IPS-20b (cell line): ENCODE results near the gene STRIT1.

Source experiments
- H3K27ac ChIP-seq: one replicate; pipeline ENCODE4 v1.5.1; 2013; ENCODE audit warnings: low read length
- H3K27me3 ChIP-seq: 2 replicates; pipeline ENCODE4 v1.6.1; 2013; ENCODE audit warnings: mild to moderate bottlenecking, low read length, inconsistent platforms; ENCODE audit not compliant: insufficient read depth
- H3K36me3 ChIP-seq: 2 replicates; pipeline ENCODE4 v1.6.1; 2013; ENCODE audit warnings: low read depth, mild to moderate bottlenecking, inconsistent platforms, low read length, moderate library complexity; ENCODE audit not compliant: insufficient read depth
- H3K4me1 ChIP-seq: 2 replicates; pipeline ENCODE4 v1.6.1; 2013; ENCODE audit warnings: mild to moderate bottlenecking, control low read depth, inconsistent platforms, low read length, moderate library complexity; ENCODE audit not compliant: insufficient read depth
- H3K4me3 ChIP-seq: 2 replicates; pipeline ENCODE4 v1.5.1; 2013; ENCODE audit warnings: mild to moderate bottlenecking, low read length, inconsistent platforms
- H3K9ac ChIP-seq: 2 replicates; pipeline ENCODE4 v1.6.1; 2013; ENCODE audit warnings: low read depth, mild to moderate bottlenecking, inconsistent platforms, low read length, moderate library complexity
- H3K9me3 ChIP-seq: 2 replicates; pipeline ENCODE4 v1.6.1; 2013; ENCODE audit warnings: mild to moderate bottlenecking, low read depth, low read length, inconsistent platforms; ENCODE audit not compliant: insufficient read depth

The STRIT1 gene

GRCh38 chr3:155293516-155293915, at the start of gene STRIT1:
Gene STRIT1, minus strand, starts transcription at chr3:155293683.
- Histone ChIP-seq H3K27ac (no peak within 1 kb of the TSS), H3K9me3 (peaks cover 16% of the 10 kb centered on the region), H3K4me1 (no peaks in the 10 kb centered on the region), H3K27me3 (no peaks in the 10 kb centered on the region), H3K4me3 (no peak within 1 kb of the TSS), H3K36me3 (no peaks in the 10 kb centered on the region), H3K9ac (no peak within 1 kb of the TSS)

DNA sequence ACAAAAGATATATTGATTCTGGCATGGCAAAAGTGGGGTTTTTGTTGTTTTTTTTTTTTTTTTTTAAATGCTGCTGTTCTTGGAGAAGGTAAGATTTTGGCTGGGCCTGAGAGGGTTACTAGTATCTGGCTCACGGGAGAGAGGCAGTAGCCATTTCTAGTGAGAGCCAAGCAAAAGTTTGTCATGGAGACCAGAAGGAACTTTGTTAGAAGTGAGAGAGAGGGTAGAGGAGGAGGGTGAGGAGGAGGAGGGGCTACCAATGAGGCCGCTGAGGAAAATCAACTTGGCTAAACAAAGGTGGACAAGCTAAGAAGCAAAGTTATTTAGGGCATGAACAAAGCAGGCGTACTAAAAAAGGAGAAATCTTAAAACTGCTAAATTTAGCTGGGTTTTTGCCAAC, 48.9 kb upstream of the STRIT1 start:
- no peak overlapping the region for H3K27ac ChIP-seq
- no peak overlapping the region for H3K4me3 ChIP-seq
- H3K27me3 ChIP-seq = no peaks in the 10 kb centered on the region
- H3K36me3 ChIP-seq = no peaks in the 10 kb centered on the region
- H3K9ac ChIP-seq = no peak overlapping the region
- peaks cover 8% of the 10 kb centered on the region; the same call in 1 of the 2 replicates for H3K4me1 ChIP-seq
- H3K9me3 ChIP-seq = no peaks in the 10 kb centered on the region

- H3K9me3 ChIP-seq = no peaks in the 10 kb centered on the region
- no peaks in the 10 kb centered on the region for H3K27me3 ChIP-seq
- no peaks in the 10 kb centered on the region for H3K36me3 ChIP-seq
- no peak overlapping the region for H3K9ac ChIP-seq
- H3K27ac ChIP-seq = no peak overlapping the region
- H3K4me3 ChIP-seq = no peak overlapping the region
- peaks cover 8% of the 10 kb centered on the region; the same call in 1 of the 2 replicates for H3K4me1 ChIP-seq
These were observed 45.6 kb upstream of the STRIT1 start for GRCh38 chr3:155339052-155339451.

DNA sequence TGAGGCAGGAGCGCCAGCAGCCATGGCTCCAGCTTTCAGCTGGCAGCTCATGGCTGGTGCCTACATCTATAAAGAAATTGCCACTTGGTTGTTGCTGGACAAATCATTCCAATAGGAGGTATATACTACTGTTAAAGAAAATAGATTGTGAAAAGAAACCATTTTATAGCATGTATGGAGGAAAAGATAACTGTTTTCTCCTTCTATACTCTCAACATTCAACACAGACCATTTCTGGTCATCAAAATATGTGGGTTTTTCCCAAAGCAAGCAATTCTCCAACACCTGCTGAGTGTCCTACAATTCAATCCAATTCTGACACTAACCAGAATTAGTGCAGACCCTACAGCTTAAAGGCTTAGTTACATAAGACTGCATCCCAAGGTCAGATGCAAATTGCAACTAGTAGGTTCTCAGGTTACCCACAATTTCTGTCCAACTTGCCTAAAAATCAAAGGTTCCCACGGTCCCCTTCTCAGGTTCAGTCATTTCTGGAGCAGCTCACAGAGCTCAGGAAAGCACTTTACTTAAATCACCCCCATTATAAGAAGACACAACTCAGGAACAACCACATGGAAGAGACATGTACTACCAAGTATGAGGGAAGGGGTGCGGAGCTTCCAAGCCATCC, 42.4 kb upstream of the STRIT1 start:
- no peaks in the 10 kb centered on the region for H3K36me3 ChIP-seq
- H3K27ac ChIP-seq = no peak overlapping the region
- 0 out of 2 replicates have a peak, but pooled peaks cover 4% of the 10 kb centered on the region for H3K4me1 ChIP-seq
- no peak overlapping the region for H3K4me3 ChIP-seq
- no peak overlapping the region for H3K9ac ChIP-seq
- H3K9me3 ChIP-seq = no peaks in the 10 kb centered on the region
- H3K27me3 ChIP-seq = no peaks in the 10 kb centered on the region

DNA sequence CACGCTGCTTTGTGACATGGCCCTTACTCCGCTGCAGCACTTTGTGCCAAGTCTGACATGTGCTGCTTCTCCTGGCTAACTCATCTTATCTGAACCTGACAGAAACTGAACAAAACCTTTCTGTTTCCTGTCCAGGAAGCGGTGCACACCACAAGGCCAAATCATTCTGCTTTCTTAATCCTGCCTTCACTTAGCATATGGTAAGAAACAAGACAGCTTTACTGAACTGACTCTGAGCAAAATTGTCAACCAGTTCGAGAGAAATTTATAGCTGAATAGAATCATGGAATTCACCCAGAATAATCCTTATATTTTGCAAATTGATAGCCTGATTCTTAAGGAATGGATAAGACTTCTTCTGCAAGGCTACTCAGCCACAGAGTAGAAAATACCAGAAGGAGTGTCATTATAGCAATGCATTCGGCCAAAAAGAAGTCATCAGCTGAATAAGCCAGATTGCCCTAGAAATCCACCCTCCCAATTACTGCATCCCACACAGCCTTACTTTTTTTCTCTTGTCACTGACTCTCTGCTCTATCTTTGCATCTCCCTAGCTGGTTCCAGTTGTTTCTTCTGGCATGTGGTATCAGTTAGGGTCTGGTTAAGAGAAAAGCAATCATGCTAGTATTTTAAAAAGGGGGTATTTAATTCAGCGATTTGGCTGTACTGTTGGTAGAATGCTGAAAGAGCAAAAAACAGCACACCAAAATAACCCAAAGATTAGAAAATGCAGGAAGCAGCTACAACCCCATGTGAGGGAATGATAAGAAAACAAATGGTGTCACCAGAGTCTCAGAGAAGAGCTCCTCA, 41.6 kb upstream of the STRIT1 start:
- 0 out of 2 replicates have a peak, but pooled peaks cover 4% of the 10 kb centered on the region for H3K4me1 ChIP-seq
- H3K27me3 ChIP-seq = no peaks in the 10 kb centered on the region
- no peak overlapping the region for H3K4me3 ChIP-seq
- H3K9ac ChIP-seq = no peak overlapping the region
- H3K27ac ChIP-seq = no peak overlapping the region
- H3K36me3 ChIP-seq = no peaks in the 10 kb centered on the region
- H3K9me3 ChIP-seq = no peaks in the 10 kb centered on the region

GRCh38 chr3:155334215-155334913, 40.9 kb upstream of the STRIT1 start:
- Histone ChIP-seq H3K4me3 (no peak overlapping the region), H3K9me3 (no peaks in the 10 kb centered on the region), H3K27me3 (no peaks in the 10 kb centered on the region), H3K36me3 (no peaks in the 10 kb centered on the region), H3K4me1 (0 out of 2 replicates have a peak, but pooled peaks cover 4% of the 10 kb centered on the region), H3K27ac (no peak overlapping the region), H3K9ac (no peak overlapping the region)

GRCh38 chr3:155332716-155333115, 39.2 kb upstream of the STRIT1 start:
- 0 out of 2 replicates have a peak, but pooled peaks cover 4% of the 10 kb centered on the region for H3K4me1 ChIP-seq
- H3K4me3 ChIP-seq = no peak overlapping the region
- H3K9ac ChIP-seq = no peak overlapping the region
- no peaks in the 10 kb centered on the region for H3K36me3 ChIP-seq
- H3K9me3 ChIP-seq = no peaks in the 10 kb centered on the region
- no peak overlapping the region for H3K27ac ChIP-seq
- no peaks in the 10 kb centered on the region for H3K27me3 ChIP-seq

DNA sequence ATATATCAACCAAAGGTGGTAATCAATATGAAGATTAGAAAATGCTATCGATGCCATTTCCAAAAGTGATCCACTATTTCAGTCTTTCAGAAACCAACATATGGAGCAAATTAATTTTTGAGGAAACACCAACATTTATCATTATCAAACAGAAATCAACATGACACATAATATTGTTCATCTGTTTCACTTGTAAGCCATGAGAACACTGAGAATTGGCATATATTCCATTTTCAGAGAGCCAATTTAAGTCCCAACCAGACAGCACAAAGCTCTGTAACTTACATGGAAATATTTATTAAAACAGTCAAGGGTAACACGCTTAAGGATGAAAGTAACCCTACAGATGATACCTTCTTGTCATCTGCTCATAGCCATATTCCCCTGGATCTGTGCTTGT, 37.6 kb upstream of the STRIT1 start:
- H3K27ac ChIP-seq = no peak overlapping the region
- 0 out of 2 replicates have a peak, but pooled peaks cover 4% of the 10 kb centered on the region for H3K4me1 ChIP-seq
- no peaks in the 10 kb centered on the region for H3K27me3 ChIP-seq
- no peaks in the 10 kb centered on the region for H3K9me3 ChIP-seq
- H3K36me3 ChIP-seq = no peaks in the 10 kb centered on the region
- H3K9ac ChIP-seq = no peak overlapping the region
- H3K4me3 ChIP-seq = no peak overlapping the region

GRCh38 chr3:155330370-155330769, 36.9 kb upstream of the STRIT1 start:
- Histone ChIP-seq H3K4me1 (0 out of 2 replicates have a peak, but pooled peaks cover 4% of the 10 kb centered on the region), H3K4me3 (no peak overlapping the region), H3K36me3 (no peaks in the 10 kb centered on the region)

GRCh38 chr3:155329513-155330048, 36.1 kb upstream of the STRIT1 start:
- Histone ChIP-seq H3K27me3 (no peaks in the 10 kb centered on the region), H3K4me1 (0 out of 2 replicates have a peak, but pooled peaks cover 4% of the 10 kb centered on the region), H3K27ac (no peak overlapping the region), H3K9me3 (no peaks in the 10 kb centered on the region), H3K36me3 (no peaks in the 10 kb centered on the region), H3K9ac (no peak overlapping the region), H3K4me3 (no peak overlapping the region)

More at GRCh38 chr3:155330370-155330769, 36.9 kb upstream of the STRIT1 start:
- no peak overlapping the region for H3K9ac ChIP-seq
- no peaks in the 10 kb centered on the region for H3K9me3 ChIP-seq
- no peaks in the 10 kb centered on the region for H3K27me3 ChIP-seq
- no peak overlapping the region for H3K27ac ChIP-seq

GRCh38 chr3:155327871-155328270, 34.4 kb upstream of the STRIT1 start:
- Histone ChIP-seq H3K4me3 (no peak overlapping the region), H3K9ac (no peak overlapping the region), H3K4me1 (0 out of 2 replicates have a peak, but pooled peaks cover 4% of the 10 kb centered on the region), H3K36me3 (no peaks in the 10 kb centered on the region), H3K27ac (no peak overlapping the region), H3K9me3 (no peaks in the 10 kb centered on the region), H3K27me3 (no peaks in the 10 kb centered on the region)
